Parathyroid adenoma (tissue), 2 donors: ENCODE results near the gene GRIK4.

Experiments
- H2AFZ ChIP-seq: fragments of 300-600 bp; sonication (generic); one replicate; pipeline ENCODE4 v1.7.0; 2017; ENCODE audit warnings: antibody characterized with exemption, mild to moderate bottlenecking
- H3K27ac ChIP-seq: fragments of 300-600 bp; sonication (generic); one replicate; pipeline ENCODE4 v1.7.0; 2017
- H3K27me3 ChIP-seq: fragments of 300-600 bp; sonication (generic); one replicate; pipeline ENCODE4 v1.7.0; 2017; ENCODE audit warnings: low read length; ENCODE audit not compliant: control insufficient read depth, insufficient read depth
- H3K36me3 ChIP-seq: fragments of 300-600 bp; sonication (generic); one replicate; pipeline ENCODE4 v1.7.0; 2017; ENCODE audit warnings: low read length; ENCODE audit not compliant: control insufficient read depth, insufficient read depth
- H3K4me1 ChIP-seq: fragments of 300-600 bp; sonication (generic); one replicate; pipeline ENCODE4 v1.7.0; 2017; ENCODE audit warnings: control low read depth
- H3K4me2 ChIP-seq: fragments of 300-600 bp; sonication (generic); one replicate; pipeline ENCODE4 v1.7.0; 2017; ENCODE audit warnings: low read length
- H3K4me3 ChIP-seq: fragments of 300-600 bp; sonication (generic); one replicate; pipeline ENCODE4 v1.7.0; 2017; ENCODE audit warnings: low read depth, low read length
- H3K79me2 ChIP-seq: fragments of 300-600 bp; sonication (generic); one replicate; pipeline ENCODE4 v1.7.0; 2017; ENCODE audit warnings: control low read depth
- H3K9ac ChIP-seq: fragments of 300-600 bp; sonication (generic); one replicate; pipeline ENCODE4 v1.7.0; 2017; ENCODE audit warnings: mild to moderate bottlenecking
- H3K9me3 ChIP-seq: fragments of 300-600 bp; sonication (generic); one replicate; pipeline ENCODE4 v1.7.0; 2017; ENCODE audit warnings: low read length; ENCODE audit not compliant: control insufficient read depth
- TF ChIP-seq, protein P1 (sequence below): fragments of 300-600 bp; sonication (generic); IDR thresholded peaks from one replicate; pipeline ENCODE4 v1.7.0; 2017; ENCODE audit warnings: antibody characterized with exemption, mild to moderate bottlenecking
- donor health status: primary hyperparathyroidism.

The GRIK4 gene

DNA sequence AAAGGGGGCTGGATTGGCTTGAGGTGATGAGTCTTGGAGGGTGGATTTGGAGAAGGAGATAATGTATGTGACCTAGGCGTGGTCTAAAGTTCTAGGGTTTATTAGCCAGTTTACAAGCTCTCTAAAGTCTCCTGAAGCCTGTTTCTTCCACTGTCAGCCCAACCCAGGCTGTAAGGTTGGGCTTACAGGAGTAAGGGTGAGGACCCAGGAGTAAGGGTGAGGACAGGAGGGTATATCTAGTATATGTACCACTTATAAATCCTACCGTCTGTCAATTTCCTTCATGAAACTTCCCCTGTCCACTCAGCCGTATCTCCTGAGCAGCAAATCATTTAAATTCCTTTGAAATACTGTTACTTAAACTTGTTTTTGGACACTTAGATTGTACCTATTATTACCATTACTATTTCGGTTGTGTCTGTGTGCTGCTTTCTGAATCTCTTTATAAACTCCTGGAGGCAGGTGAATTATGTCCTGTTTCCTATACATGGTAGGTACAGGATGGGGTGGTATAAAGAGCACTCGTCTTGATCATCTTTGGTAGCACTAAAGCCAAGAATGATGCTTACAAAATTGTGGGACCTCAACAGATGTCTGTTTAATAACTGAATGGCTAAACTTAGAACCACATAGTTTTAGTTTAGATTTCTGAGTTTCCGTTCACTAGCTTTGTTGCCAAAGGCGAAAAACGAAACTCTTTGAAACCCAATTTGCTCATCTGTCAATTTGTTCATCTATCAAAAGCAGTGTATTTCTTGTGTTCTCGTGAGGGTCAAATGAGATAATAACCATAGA lies 192.0 kb downstream of the GRIK4 start:
- Histone ChIP-seq H3K27ac (no peak overlapping the region), H3K4me1 (no peaks in the 10 kb centered on the region), H3K4me3 (no peak overlapping the region), H3K27me3 (no peaks in the 10 kb centered on the region), H3K36me3 (no peaks in the 10 kb centered on the region), H3K9me3 (no peaks in the 10 kb centered on the region), H3K4me2 (no peak overlapping the region), H2AFZ (no peak overlapping the region), H3K9ac (no peak overlapping the region), H3K79me2 (no peaks in the 10 kb centered on the region)
- TF ChIP-seq, protein P1, sequence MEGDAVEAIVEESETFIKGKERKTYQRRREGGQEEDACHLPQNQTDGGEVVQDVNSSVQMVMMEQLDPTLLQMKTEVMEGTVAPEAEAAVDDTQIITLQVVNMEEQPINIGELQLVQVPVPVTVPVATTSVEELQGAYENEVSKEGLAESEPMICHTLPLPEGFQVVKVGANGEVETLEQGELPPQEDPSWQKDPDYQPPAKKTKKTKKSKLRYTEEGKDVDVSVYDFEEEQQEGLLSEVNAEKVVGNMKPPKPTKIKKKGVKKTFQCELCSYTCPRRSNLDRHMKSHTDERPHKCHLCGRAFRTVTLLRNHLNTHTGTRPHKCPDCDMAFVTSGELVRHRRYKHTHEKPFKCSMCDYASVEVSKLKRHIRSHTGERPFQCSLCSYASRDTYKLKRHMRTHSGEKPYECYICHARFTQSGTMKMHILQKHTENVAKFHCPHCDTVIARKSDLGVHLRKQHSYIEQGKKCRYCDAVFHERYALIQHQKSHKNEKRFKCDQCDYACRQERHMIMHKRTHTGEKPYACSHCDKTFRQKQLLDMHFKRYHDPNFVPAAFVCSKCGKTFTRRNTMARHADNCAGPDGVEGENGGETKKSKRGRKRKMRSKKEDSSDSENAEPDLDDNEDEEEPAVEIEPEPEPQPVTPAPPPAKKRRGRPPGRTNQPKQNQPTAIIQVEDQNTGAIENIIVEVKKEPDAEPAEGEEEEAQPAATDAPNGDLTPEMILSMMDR, result no peak

DNA sequence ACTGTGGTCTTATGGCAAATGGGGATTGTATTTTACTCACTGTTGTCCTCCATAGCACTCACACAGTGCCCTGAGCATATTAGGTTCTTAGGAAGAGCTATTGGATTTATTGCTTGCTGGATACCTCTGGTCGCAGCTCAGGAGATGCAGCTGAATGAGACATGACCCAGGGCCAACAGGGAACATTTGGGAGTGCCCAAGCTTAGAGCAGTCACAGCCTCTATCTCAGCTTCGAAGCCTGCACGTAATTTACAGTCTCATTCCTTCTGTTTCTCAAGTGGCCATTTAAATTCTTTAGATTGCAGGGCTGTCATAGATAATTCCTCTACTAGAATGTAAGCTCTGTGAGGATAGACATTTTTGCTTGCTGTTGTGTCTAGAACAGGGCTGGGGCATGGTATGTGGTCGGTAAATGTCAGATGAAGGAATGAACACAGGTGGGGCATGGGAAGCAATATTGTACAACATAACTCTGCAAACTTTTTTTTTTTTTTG lies 192.8 kb downstream of the GRIK4 start:
- TF ChIP-seq, protein P1, result no peak
- no peaks in the 10 kb centered on the region for H3K27me3 ChIP-seq
- no peaks in the 10 kb centered on the region for H3K4me1 ChIP-seq
- no peak overlapping the region for H3K4me2 ChIP-seq
- no peak overlapping the region for H3K27ac ChIP-seq
- H3K9ac ChIP-seq, result no peak overlapping the region
- H2AFZ ChIP-seq, result no peak overlapping the region
- no peaks in the 10 kb centered on the region for H3K79me2 ChIP-seq
- no peaks in the 10 kb centered on the region for H3K9me3 ChIP-seq
- no peaks in the 10 kb centered on the region for H3K36me3 ChIP-seq
- H3K4me3 ChIP-seq, result no peak overlapping the region

DNA sequence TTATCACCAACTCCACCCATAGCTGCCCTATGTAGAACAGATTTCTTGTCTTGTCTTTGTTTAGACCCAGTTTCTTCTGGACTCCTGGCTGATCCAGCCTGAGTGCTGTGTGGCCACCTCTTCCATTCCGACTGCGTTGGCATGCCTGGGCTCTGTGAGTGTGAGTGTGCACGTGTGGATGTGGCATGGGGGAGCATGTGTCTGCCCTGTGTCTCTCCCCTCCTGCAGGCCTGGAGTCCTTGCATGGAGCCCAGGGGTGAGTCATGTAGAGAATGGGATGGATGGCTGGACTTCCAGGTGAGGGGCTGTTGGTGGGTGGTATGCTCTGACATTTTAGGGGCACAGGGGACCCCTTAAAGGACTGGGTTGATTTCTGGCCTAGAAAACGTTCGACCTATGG lies 194.7 kb downstream of the GRIK4 start:
- no peak overlapping the region for H3K4me3 ChIP-seq
- no peak overlapping the region for H3K4me2 ChIP-seq
- no peaks in the 10 kb centered on the region for H3K79me2 ChIP-seq
- H2AFZ ChIP-seq, result no peak overlapping the region
- H3K36me3 ChIP-seq, result no peaks in the 10 kb centered on the region
- no peaks in the 10 kb centered on the region for H3K4me1 ChIP-seq
- TF ChIP-seq, protein P1, result no peak
- no peaks in the 10 kb centered on the region for H3K27me3 ChIP-seq
- H3K27ac ChIP-seq, result no peak overlapping the region
- no peaks in the 10 kb centered on the region for H3K9me3 ChIP-seq
- H3K9ac ChIP-seq, result no peak overlapping the region

DNA sequence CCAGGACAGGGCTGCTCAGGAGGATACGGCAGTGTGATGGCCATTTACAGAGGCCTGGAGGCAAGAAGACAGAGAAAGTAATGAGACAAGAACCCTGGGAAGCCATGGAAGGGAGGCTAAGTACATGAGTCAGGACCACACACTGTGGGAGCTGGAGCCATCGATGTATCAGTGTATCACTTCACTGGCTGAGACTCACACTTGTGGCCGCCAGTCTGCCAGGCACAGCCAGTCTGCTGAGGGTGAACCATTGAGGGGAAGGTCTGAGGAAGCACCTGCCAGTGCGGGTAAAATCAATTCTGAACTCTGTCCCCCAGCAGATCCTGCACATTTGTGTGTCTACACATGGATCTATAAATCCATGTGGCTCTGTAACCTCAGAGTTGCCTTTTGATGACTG lies 195.6 kb downstream of the GRIK4 start:
- Histone ChIP-seq H3K79me2 (no peaks in the 10 kb centered on the region), H3K4me1 (no peaks in the 10 kb centered on the region), H3K27ac (no peak overlapping the region), H3K9me3 (no peaks in the 10 kb centered on the region), H3K4me2 (no peak overlapping the region), H3K9ac (no peak overlapping the region), H3K36me3 (no peaks in the 10 kb centered on the region), H3K4me3 (no peak overlapping the region), H2AFZ (no peak overlapping the region), H3K27me3 (no peaks in the 10 kb centered on the region)
- TF ChIP-seq, protein P1, result no peak

DNA sequence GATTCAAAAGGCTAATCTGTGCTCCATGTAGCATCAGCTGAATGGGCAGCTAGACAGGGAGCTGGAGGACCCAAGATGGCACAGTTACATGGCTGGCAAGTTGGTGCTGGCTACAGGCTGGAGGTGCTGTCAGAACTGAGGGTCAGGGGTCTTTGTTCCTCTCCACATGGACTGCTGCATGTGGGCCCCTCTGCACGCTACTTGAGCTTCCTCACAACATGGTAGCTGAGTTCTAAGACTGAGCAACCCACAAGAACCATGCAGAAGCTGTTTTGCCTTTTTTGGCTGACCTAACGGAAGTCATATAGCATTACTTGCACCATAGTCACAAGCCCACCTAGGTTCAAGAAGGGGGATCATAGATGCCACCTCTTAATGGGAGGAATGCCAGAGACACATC lies 196.1 kb downstream of the GRIK4 start:
- Histone ChIP-seq H3K4me3 (no peak overlapping the region), H3K4me1 (no peaks in the 10 kb centered on the region), H3K79me2 (no peaks in the 10 kb centered on the region), H3K36me3 (no peaks in the 10 kb centered on the region), H3K4me2 (no peak overlapping the region), H3K9me3 (no peaks in the 10 kb centered on the region), H3K9ac (no peak overlapping the region), H2AFZ (no peak overlapping the region), H3K27ac (no peak overlapping the region), H3K27me3 (no peaks in the 10 kb centered on the region)
- TF ChIP-seq, protein P1, result no peak
